ENCODE results near the gene SLC16A2. TPM values are rescaled to one million over a fixed set of nuclear protein-coding genes. Genes with fewer than 3 reads are reported as not detected.

Gene SLC16A2
- total RNA-seq, 1 experiment from 2014 or later = 0.32 TPM

DNA sequence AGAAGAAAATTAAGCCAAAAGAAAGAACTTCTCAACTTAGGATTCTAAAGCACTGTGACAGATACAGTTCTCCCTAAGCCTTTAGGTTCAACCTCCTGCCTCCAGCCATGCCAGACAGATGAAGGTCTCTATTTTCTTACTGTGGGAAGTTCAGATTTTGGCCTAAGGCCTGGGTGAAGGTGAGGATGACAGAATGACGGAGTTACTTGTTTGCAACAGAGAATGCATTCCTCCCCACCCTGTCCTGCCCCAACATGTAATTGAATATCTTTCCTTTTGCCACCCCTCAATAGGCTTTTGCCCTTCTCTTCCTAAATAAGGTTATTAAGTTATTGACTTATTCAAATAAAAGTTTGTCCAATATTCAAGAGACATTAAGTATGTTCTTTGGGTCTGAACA, 25.6 kb downstream of the SLC16A2 start:
- no peaks in the 10 kb centered on the region for H3K36me3 ChIP-seq (ENCODE audit: control insufficient read depth in 1 of 2, insufficient read depth in 2 of 2, low read length in 2 of 2)
- no peak overlapping the region for H2AFZ ChIP-seq (ENCODE audit: low read depth, low read length, poor library complexity, severe bottlenecking)
- peaks cover 10 to 22% of the 10 kb centered on the region in 2 experiments; a peak in 3 of 4 replicates for H3K4me1 ChIP-seq (ENCODE audit: control insufficient read depth in 1 of 2, insufficient read depth in 2 of 2, low read length in 2 of 2)
- ChIA-PET CTCF (no interaction called here), POLR2A (no interaction called here), RAD21 (ENCODE audit: low non-redundant PET in 1 of 2, low total read pairs in 2 of 2, uncharacterized antibody in 2 of 2, unreplicated experiment in 2 of 2) (no interaction called here)
- no peak overlapping the region for H3K4me2 ChIP-seq (ENCODE audit: low read length)
- DNase-seq (ENCODE audit: low read depth, low spot score) (no peak), ATAC-seq (no peak)
- no TSS peak for BruUV-seq (replicated peaks)
- no peak overlapping the region for H3K27ac ChIP-seq (ENCODE audit: low read depth, low read length)
- no peak for TF ChIP-seq ZNF274 (IDR thresholded peaks at IDR 0.05; ENCODE audit: low read depth, low read length)
- no peak for TF ChIP-seq RAD21 (IDR thresholded peaks at IDR 0.05; ENCODE audit: low read depth)
- no peak for TF ChIP-seq FOSL1 (IDR thresholded peaks at IDR 0.05; ENCODE audit: low read depth)
- TF ChIP-seq, protein P1, sequence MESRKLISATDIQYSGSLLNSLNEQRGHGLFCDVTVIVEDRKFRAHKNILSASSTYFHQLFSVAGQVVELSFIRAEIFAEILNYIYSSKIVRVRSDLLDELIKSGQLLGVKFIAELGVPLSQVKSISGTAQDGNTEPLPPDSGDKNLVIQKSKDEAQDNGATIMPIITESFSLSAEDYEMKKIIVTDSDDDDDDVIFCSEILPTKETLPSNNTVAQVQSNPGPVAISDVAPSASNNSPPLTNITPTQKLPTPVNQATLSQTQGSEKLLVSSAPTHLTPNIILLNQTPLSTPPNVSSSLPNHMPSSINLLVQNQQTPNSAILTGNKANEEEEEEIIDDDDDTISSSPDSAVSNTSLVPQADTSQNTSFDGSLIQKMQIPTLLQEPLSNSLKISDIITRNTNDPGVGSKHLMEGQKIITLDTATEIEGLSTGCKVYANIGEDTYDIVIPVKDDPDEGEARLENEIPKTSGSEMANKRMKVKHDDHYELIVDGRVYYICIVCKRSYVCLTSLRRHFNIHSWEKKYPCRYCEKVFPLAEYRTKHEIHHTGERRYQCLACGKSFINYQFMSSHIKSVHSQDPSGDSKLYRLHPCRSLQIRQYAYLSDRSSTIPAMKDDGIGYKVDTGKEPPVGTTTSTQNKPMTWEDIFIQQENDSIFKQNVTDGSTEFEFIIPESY (IDR thresholded peaks at IDR 0.05; ENCODE audit: extremely low read depth, insufficient replicate concordance, low read length) = no peak
- no peak for TF ChIP-seq EZH2phosphoT487 (IDR thresholded peaks at IDR 0.05; ENCODE audit: borderline replicate concordance)
- no peak for TF ChIP-seq POLR2A (IDR thresholded peaks at IDR 0.05; ENCODE audit: borderline replicate concordance, extremely low read depth, insufficient read depth, insufficient read length)
- no peaks in the 10 kb centered on the region for H4K20me1 ChIP-seq (ENCODE audit: insufficient read depth)
- H3K4me3 ChIP-seq (replicated peaks in 1 of 2; ENCODE audit: low read depth in 1 of 2, low read length in 2 of 2) = no peak overlapping the region
- no peaks in the 10 kb centered on the region for H3K79me2 ChIP-seq (ENCODE audit: insufficient read depth, low read length)
- no peaks in the 10 kb centered on the region for H3K9me2 ChIP-seq (ENCODE audit: insufficient read depth)
- no peaks in the 10 kb centered on the region for H3K27me3 ChIP-seq (ENCODE audit: insufficient read depth, low read length)
- H3K9ac ChIP-seq (ENCODE audit: low read length) = no peak overlapping the region
- intact Hi-C loops (cut with micrococcal nuclease) = no loop called here
- no peaks in the 10 kb centered on the region for H3K9me3 ChIP-seq (ENCODE audit: control insufficient read depth in 1 of 2, insufficient read depth in 1 of 2, low read depth in 1 of 2, low read length in 2 of 2)

DNA sequence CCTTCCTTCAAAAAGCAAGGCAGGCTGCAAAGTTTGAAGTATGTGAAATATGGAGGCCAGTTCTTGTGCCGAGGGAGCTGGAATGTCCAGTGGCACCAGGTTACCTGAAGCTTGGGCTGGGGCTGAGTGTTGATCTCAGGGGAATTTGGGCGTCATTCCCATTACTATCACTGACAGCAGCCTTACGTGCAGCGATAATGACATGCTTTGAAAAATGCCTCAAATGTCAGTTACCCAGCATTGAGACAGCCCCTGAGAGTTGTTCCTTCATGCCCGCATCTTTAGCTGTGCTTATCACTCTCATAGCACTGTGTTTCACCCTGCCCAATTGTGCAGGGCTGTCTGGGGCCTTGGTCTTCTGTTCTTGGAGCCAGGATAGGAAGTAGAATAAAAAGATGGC, 27.4 kb downstream of the SLC16A2 start:
- H3K4me2 ChIP-seq (ENCODE audit: low read length) = no peak overlapping the region
- no peak overlapping the region for H2AFZ ChIP-seq (ENCODE audit: low read depth, low read length, poor library complexity, severe bottlenecking)
- no peak for TF ChIP-seq RAD21 (IDR thresholded peaks at IDR 0.05; ENCODE audit: low read depth)
- TF ChIP-seq ELF1 (IDR thresholded peaks at IDR 0.05; ENCODE audit: borderline replicate concordance, low read depth) = no peak
- TF ChIP-seq POLR2AphosphoS5 (IDR thresholded peaks at IDR 0.05; ENCODE audit: low read depth, low read length) = no peak
- TF ChIP-seq EZH2 (IDR thresholded peaks at IDR 0.05) = no peak
- TF ChIP-seq, protein P2, sequence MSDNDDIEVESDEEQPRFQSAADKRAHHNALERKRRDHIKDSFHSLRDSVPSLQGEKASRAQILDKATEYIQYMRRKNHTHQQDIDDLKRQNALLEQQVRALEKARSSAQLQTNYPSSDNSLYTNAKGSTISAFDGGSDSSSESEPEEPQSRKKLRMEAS (IDR thresholded peaks at IDR 0.05) = no peak
- no peak for TF ChIP-seq ZNF274 (IDR thresholded peaks at IDR 0.05; ENCODE audit: low read depth, low read length)
- TF ChIP-seq JUND (IDR thresholded peaks at IDR 0.05) = no peak
- no peak for TF ChIP-seq SRF (IDR thresholded peaks at IDR 0.05; ENCODE audit: low read depth)
- TF ChIP-seq CBX3 (IDR thresholded peaks at IDR 0.05; ENCODE audit: low read depth) = no peak
- intact Hi-C loops (cut with micrococcal nuclease) = no loop called here
- H3K9ac ChIP-seq (ENCODE audit: low read length) = no peak overlapping the region
- H4K20me1 ChIP-seq (ENCODE audit: insufficient read depth) = no peaks in the 10 kb centered on the region
- DNase-seq (ENCODE audit: low read depth, low spot score) = no peak
- RAD21 ChIA-PET (ENCODE audit: low non-redundant PET in 1 of 2, low total read pairs in 2 of 2, uncharacterized antibody in 2 of 2, unreplicated experiment in 2 of 2) = no interaction called here
- no peak for ATAC-seq
- no peaks in the 10 kb centered on the region for H3K36me3 ChIP-seq (ENCODE audit: control insufficient read depth in 1 of 2, insufficient read depth in 2 of 2, low read length in 2 of 2)
- CTCF ChIA-PET = no interaction called here
- H3K4me1 ChIP-seq (ENCODE audit: control insufficient read depth in 1 of 2, insufficient read depth in 2 of 2, low read length in 2 of 2) = peaks cover 10 to 22% of the 10 kb centered on the region in 2 experiments; a peak in 3 of 4 replicates
- no peak overlapping the region for H3K4me3 ChIP-seq (replicated peaks in 1 of 2; ENCODE audit: low read depth in 1 of 2, low read length in 2 of 2)
- POLR2A ChIA-PET = no interaction called here
- no peak overlapping the region for H3K27ac ChIP-seq (ENCODE audit: low read depth, low read length)
- no peaks in the 10 kb centered on the region for H3K9me2 ChIP-seq (ENCODE audit: insufficient read depth)
- BruUV-seq (replicated peaks) = no TSS peak
- H3K27me3 ChIP-seq (ENCODE audit: insufficient read depth, low read length) = no peaks in the 10 kb centered on the region
- H3K79me2 ChIP-seq (ENCODE audit: insufficient read depth, low read length) = no peaks in the 10 kb centered on the region
- H3K9me3 ChIP-seq (ENCODE audit: control insufficient read depth in 1 of 2, insufficient read depth in 1 of 2, low read depth in 1 of 2, low read length in 2 of 2) = no peaks in the 10 kb centered on the region

All from HCT116 (cell line).